HG03097 (cell line): ENCODE measurements around the gene NSD1.
"Not testable (repeated sequence)": the region's sequence is repeated elsewhere in the genome, so short reads cannot be mapped to it uniquely, and the experiment has no call there.

Experiments
- ATAC-seq: cut with Tn5 transposase; IDR thresholded peaks from one replicate; pipeline ENCODE4 v1.9.1; 2021; ENCODE audit not compliant: unreplicated experiment, low FRiP score

NSD1 gene

DNA sequence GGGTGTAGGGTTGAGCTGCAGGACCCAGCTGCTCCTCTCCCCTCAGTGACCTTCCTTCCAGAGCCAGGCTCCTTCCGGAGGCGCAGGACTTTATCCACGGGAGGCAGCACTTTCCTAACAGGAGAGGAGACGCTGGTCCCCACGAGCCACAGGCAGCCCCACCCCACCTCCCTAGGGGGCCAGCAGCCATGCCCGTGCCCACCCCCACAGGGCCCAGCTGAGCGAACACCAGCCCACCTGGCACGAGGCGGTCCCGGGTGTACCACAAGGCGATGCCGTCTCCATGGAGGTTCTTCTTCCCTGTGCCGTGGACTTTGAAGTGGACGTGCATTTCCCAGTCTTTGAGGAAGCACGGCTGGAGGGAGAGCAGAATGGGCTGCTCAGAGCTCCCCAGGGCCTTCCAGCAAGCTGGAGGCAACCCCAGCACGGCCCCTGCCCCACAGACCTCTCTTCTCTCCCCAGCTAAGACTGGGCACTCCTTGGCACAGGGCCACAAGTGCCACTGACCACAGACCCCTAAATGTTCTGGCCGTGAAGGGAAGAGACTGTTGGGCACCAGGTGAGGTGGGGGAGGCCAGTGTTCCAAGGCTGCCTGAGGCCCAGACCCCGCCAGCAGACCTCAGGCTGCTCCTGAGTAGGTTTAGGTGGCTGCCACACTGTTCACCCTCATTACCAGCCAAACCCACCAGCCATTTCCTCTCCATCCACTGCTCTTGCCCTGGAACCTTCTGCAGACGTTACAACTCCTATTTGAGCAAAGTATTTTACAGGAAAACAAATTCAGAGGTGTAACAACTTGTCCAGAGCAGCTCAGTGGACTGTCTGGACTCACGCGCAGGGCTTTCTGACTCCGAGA lies 204.9 kb downstream of the NSD1 start:
- no peak for ATAC-seq

DNA sequence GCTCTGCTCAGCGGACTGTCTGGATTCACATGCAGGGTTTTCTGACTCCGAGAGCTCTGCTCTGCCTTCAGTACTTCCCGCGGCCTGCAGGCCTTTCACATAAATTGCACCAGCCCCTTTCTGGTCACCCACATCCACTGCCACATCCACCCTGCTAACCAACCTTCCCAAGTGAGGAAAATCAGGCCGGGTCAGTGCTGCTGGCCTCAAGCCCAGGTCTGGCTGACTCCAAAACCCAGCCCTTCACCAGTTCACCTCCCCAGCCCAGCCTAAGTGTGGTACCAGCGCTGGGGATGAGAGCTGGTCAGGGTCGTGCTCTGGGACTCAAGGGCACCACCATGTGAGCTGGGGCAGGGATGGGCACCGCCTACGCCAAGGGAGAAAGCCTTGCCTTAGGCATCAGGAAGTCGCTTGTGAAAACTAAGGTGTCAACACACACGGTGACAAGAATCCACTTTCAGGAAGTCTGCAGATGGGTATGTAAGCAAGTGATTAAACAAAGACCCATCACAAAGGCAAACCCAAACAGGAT lies 205.6 kb downstream of the NSD1 start:
- ATAC-seq, result no peak

DNA sequence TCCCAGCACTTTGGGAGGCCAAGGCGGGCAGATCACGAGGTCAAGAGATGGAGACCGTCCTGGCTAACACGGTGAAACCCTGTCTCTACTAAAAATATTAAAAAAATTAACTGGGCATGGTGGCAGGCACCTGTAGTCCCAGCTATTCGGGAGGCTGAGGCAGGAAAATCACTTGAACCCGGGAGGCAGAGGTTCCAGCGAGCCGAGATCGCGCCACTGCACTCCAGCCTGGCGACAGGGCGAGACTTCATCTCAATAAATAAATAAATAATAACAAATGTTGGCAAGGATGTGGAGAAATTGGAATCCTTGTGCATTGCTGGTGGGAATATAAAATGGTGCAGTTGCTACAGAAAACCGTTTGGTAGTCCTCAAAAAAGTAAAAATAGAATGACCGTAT lies 209.4 kb downstream of the NSD1 start:
- not testable (repeated sequence) for ATAC-seq

DNA sequence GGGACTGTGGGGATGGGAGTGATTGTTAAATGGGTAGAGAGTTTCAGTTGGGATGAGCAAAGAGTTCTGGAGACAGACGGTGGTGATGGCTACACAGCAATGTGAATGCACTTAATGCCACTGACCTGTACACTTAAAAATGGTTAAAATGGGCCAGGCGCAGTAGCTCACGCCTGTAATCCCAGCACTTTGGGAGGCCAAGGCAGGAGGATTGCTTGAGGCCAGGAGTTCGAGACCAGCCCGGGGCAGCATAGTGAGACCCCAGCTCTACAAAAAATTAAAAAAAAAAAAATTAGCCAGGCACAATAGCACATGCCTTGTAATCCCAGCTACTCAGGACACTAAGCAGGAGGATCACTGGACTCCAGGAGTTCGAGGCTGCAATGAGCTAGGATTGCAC lies 210.2 kb downstream of the NSD1 start:
- no peak for ATAC-seq

DNA sequence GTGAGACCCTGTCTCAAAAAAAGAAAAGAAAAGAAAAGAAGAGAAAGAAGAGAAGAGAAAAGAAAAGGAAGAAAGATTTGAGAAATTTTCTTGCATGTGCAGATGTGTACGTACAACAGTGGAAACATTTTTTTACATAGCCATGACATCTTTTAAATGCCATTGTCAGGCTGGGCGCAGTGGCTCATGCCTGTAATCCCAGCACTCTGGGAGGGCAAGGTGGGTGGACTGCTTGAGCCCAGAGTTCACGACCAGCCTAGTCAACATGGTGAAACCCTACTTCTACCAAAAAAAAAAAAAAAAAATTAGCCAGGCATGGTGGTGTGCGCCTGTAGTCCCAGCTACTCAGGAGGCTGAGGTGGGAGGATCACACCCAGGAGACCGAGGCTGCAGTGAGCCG lies 211.3 kb downstream of the NSD1 start:
- ATAC-seq, result no peak

DNA sequence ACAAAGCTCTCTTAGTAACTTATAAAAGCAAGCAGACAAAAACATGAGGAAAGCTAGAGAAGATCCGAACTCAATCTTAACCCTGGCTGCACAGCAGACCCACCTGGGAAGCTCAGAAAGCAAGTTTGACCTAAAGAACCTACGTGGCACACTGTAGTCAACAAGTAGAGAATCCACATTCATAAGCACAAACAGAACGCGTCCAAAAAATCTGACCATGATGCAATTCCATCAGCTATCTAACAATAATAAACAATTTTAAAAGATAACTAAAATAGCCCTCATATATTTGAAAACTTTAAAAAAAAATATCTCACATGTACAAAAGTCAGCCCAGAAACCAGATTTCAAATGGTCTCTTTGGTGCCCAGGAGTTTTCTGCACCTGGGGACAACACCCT lies 213.2 kb downstream of the NSD1 start:
- ATAC-seq, result no peak

DNA sequence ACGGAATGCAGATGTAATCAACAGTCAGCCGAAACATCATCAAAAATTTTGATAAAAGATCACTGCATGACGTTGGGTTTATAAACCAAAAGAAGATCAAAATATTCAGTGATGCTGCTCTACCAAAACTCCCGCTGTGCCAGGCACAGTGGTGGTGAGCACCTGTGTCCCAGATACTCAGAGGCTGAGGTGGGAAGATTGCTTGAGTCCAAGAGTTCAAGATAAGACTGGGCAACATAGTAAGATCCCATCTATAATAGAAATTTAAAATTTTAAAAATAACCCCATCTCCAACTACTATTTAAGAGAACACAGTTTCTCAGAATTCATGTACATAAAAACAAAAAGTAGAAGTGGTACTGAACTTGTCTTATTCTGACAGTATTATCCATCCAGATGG lies 214.1 kb downstream of the NSD1 start:
- no peak for ATAC-seq

DNA sequence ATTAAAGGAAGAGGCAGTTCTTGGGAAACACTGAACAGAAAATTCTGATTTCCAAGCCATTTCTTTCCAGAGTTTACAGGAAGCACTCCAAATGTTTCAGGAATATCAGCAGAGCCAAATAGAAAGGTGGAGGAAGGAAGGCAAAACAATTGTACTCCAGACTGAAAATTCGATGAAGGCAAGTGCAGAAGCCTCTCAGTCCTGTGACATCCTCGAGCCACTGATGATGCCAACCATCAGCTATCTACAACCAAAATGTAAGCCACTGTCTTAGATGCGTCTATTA lies 215.7 kb downstream of the NSD1 start:
- no peak for ATAC-seq

DNA sequence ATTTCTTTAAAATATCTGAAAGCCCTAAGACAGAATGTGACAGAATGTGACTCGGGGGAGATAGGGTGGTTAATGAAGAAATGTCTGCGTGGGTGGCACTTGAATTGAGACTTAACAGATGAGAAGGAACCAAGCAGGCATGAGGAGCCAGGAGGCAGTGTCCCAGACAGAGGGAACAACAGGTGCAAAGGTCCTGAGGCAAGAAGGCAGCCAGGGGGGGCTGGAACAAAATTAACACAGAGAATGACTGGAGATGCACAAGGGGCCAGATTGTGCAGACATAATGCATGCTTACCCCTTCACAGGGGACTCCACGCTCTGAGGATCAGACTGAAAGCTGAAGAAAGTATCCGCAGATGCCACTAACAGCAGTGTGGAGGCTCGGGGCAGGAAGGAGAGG lies 216.2 kb downstream of the NSD1 start:
- ATAC-seq, result no peak
